DMS 273 (cell line): ENCODE measurements around the gene TMEM131L.

Experiments used
- DNase-seq: peaks from one replicate; lab custom pipeline; 2025; ENCODE audit not compliant: unreplicated experiment; lab: John Stamatoyannopoulos, UW

Gene TMEM131L

DNA sequence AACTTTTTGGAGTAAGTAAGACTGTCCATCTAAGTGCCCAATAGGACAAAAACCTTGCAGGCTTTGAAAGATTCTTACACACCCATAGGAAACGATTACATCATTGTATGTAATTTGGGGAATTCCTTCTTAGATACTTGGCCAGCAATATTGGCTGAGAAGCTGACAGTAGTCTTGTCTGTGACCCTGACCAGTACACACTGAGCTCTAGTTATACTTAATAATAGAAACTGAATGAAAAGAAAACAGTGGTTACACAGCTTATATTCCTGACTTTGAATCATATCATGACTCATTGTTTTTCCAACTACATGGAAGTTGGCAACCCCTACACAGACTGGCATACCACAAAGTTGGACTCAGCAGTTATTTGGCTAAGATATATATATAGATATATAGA is 210.8 kb downstream of the TMEM131L start:
- no peak for DNase-seq

DNA sequence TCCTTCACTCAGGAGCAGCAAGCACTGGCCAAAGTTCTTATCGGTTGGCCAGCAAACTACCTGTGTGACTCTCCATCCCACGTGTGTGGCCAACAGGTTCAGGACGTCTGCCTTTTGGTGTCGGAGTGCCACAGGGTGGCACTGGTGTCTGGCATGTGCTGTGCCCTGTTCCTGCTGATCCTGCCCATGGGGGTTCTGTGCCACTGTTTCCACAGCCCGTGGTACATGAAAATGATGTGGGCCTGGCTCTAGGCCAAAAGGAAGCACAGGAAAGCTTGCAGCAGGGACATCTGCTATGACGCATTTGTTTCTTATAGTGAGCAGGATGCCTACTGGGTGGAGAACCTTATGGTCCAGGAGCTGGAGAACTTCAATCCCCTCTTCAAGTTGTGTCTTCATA is 213.3 kb downstream of the TMEM131L start:
- no peak for DNase-seq

DNA sequence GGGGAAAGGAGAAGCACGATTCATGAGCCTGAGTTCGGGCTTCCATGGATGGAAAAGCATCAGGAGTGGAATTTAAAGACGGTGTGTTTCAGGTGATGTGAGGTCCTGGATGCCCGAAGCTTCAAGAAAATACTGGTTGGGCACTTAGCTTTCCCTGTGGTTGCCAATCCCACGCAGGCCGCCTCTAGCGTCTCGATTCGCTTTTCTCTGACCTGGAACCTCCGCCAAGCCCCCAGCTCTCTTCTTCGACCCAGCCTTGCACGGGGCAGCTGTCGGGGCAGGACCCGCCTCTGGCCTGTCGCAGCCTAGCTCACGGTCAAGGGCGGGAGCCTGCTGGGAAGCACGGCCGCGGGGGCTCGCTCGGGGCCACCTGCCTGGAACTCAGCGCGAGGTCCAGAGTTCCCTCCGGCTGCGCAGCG is 217.6 kb downstream of the TMEM131L start:
- no peak for DNase-seq

DNA sequence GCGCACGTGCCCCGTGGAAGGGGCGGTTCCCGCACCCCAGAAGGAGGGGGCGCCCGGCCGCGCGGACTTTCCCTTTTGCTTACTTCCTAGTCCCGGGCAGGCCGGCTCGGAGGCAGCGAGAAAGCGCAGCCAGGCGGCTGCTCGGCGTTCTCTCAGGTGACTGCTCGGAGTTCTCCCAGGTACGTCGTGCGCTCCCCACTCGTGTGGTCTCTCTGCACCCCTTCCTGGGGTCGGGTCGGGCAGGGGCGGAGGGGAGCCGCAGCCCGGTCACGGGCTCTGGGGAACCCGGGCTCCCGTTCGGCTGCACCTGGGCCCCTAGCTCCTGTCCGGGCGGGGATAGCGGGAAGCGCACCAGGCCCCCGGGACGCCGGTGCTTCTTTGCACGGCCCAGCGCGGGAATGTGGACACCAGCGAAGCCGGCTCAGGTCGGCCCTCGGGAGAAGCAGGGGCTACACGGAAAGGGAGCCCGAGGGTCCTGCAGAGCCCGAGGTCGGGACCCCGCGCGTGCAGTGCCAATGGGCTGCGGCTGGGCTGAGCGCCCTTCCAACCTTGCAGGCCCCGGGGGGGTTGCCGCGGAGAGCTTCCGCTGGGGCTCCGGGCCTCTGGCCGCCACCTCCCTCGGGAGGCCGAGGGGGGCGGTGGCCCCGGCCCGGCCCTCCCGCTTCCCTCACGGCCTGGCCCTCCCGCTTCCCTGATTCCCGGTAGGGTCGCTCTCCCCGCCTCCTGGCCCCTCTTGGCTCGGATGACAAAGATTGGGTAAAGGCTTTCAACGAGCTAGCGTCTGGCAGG is 218.2 kb downstream of the TMEM131L start, which contains the start of gene TLR2:
Gene TLR2 (plus strand): TSS at position 99 of the 789 bp plus-strand sequence. CDS start 18,628 bp downstream, outside the sequence.
- DNase-seq: peak; percentile 40

DNA sequence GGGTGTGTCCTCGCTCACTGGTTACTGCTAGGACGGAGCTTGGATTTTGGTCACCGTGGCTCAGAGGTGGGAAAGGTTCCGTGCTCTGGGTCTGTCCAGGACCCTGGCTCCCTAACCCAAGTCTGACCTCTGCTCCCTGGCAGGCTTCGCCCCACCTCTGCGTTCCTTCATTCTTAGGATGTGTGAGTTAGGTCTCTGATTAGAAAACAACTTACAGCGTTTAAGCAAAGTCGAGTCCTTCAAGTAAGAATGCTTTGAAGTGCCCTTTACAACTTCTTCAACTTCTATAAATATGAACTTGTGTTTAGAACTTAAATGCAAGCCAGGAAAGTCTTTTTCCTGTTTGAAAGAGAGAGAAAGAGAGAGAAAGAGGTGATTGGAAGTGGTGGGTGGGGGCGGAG is 218.8 kb downstream of the TMEM131L start:
- no peak for DNase-seq
